Measurements from ENCODE around the gene RPS24. TPM values are rescaled to one million over a fixed set of nuclear protein-coding genes. Genes with fewer than 3 reads are reported as not detected.
A peak's percentile ranks its signal among the peaks of the same experiment; 100 is the strongest.

RPS24 gene
- total and polyA plus RNA-seq, 8 donors: 599 to 3,548 (median 970) TPM

DNA sequence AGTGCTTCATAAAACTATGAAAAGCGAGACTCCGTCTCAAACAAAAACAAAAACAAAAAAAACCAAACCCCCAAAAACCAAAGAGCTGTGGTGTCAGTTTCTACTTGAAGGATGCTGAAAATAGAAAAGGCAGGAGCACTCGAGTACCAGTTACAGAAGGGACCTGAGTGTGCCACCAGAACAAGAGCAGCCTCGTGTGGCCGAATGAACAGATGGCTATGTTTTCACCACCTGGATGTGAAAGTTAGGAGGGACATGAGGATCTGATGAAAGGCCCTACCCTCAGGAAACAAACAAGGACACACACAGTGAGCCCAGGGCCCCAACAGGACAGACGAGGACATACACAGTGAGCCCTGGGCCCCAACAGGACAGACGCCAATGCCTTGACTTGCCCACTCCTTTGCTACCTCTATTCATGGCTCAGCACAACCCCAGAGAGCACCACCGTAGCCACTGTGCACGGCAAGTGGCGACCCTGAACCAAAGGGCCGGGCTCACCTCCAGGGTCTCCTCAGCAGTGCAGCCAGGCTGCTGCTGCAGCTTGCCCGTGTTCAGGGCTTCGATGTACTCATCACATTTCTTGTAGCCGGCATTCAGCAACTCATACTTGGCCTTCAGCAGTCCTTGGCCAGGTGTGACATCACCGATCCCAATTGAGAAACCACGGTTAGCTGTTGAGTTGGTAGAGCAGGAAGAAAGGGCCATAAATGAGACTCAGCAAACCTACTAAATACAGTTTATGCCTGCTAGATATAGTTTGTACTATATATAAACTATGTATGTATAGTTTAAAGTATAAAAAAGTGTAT lies 29.2 kb upstream of the RPS24 start:
- H3K36me3 ChIP-seq: peaks cover 0 to 74% (median 34%) of the 10 kb centered on the region in 3 donors
- TF ChIP-seq, protein P1, sequence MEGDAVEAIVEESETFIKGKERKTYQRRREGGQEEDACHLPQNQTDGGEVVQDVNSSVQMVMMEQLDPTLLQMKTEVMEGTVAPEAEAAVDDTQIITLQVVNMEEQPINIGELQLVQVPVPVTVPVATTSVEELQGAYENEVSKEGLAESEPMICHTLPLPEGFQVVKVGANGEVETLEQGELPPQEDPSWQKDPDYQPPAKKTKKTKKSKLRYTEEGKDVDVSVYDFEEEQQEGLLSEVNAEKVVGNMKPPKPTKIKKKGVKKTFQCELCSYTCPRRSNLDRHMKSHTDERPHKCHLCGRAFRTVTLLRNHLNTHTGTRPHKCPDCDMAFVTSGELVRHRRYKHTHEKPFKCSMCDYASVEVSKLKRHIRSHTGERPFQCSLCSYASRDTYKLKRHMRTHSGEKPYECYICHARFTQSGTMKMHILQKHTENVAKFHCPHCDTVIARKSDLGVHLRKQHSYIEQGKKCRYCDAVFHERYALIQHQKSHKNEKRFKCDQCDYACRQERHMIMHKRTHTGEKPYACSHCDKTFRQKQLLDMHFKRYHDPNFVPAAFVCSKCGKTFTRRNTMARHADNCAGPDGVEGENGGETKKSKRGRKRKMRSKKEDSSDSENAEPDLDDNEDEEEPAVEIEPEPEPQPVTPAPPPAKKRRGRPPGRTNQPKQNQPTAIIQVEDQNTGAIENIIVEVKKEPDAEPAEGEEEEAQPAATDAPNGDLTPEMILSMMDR (IDR thresholded peaks at IDR 0.05): no peak
- no peaks in the 10 kb centered on the region for H3K9me3 ChIP-seq
- intact Hi-C loops (cut with DNase I): no loop called here
- H3K27me3 ChIP-seq: no peaks in the 10 kb centered on the region
- no peak overlapping the region for H3K27ac ChIP-seq
- H3K4me3 ChIP-seq: no peak overlapping the region
- DNase-seq: no peak
- H3K4me1 ChIP-seq: no peaks in the 10 kb centered on the region
- whole genome bisulfite sequencing, 2 donors: 89 to 91% methylated on average over 16 of the region's 16 CpGs
- FAIRE-seq: no peak
- peak in 2 of 4 donors; percentile 42 to 47 for ATAC-seq

DNA sequence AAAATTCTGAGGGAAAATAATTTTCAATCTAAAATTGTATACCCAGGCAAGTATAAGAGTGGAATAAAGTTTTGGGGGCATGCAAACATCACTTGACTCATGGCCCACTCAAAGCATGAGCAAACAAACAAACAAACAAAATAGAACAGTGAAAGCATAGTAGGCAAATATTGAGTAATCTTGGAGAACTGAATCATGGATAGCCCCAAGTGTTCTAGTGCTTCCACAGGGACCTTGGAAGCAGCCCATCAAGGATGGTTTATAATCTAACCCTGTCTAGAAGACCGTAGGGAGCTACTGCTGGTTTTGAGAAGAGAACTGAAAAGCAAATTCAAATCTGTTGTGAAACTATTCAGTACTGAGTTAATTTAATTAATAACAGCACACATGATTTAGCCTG lies 26.5 kb upstream of the RPS24 start:
- 79 to 80% methylated on average over 1 of the region's 1 CpG for WGBS, 2 donors
- no peak for DNase-seq
- H3K27me3 ChIP-seq: no peaks in the 10 kb centered on the region

DNA sequence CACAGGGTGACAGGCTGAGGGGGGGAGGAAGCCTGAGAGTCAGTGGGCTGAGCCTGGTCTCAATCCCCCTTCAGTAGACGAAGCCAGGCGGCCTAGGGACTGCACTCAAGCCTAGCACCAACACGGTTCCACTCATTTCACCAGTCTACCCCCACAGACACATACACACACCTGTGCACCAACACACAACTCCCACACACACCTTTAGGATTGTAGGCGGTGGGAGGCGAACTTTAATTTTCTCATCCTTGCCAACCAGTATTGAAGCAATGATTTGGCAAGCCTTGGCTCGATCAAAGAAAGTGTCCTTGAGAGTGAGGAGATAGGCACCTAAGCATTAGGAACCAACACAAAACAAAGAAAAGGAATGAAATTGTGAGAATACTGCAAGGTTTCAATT lies 24.0 kb upstream of the RPS24 start:
- ATAC-seq: no peak
- no peak overlapping the region for H3K27ac ChIP-seq
- no peaks in the 10 kb centered on the region for H3K9me3 ChIP-seq
- H3K36me3 ChIP-seq: peaks cover 0 to 59% (median 18%) of the 10 kb centered on the region in 3 donors
- no peaks in the 10 kb centered on the region for H3K4me1 ChIP-seq
- H3K4me3 ChIP-seq: no peak overlapping the region
- no peak for FAIRE-seq
- intact Hi-C loops (cut with DNase I): no loop called here
- DNase-seq: no peak
- TF ChIP-seq, protein P1 (IDR thresholded peaks at IDR 0.05): no peak
- 64 to 68% methylated on average over 6 of the region's 6 CpGs for WGBS, 2 donors
- H3K27me3 ChIP-seq: no peaks in the 10 kb centered on the region

More for the DNA sequence above, 26.5 kb upstream of the RPS24 start:
- ATAC-seq (no peak), FAIRE-seq (no peak)
- peaks cover 0 to 67% (median 15%) of the 10 kb centered on the region in 3 donors for H3K36me3 ChIP-seq
- no peaks in the 10 kb centered on the region for H3K9me3 ChIP-seq
- intact Hi-C loops (cut with DNase I): no loop called here
- no peaks in the 10 kb centered on the region for H3K4me1 ChIP-seq
- H3K27ac ChIP-seq: no peak overlapping the region
- no peak overlapping the region for H3K4me3 ChIP-seq
- TF ChIP-seq, protein P1 (IDR thresholded peaks at IDR 0.05): no peak

DNA sequence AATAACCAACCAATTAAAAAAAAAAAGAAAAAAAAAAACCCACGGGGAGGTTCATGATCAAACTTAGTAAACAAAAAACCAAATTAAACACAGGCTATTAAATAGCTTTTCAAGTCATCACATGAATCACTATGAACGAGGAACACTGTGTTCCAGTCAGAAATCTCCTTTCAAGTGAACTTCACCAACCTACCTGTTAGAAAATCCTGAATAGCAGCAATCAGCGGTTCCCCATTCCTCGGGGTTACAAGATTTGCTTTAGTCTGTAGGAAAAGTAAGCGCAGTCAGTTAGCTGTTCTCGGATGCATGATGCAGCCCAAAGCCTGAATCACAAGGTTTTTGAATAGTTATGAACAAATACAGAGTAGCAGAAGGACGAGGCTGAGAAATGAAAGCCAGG lies 23.4 kb upstream of the RPS24 start:
- no peak overlapping the region for H3K27ac ChIP-seq
- no peak for FAIRE-seq

More for the DNA sequence above, 23.4 kb upstream of the RPS24 start:
- intact Hi-C loops (cut with DNase I): no loop called here
- DNase-seq: no peak
- Histone ChIP-seq H3K4me1 (no peaks in the 10 kb centered on the region), H3K27me3 (no peaks in the 10 kb centered on the region), H3K36me3 (peaks cover 0 to 62% (median 18%) of the 10 kb centered on the region in 3 donors), H3K4me3 (no peak overlapping the region), H3K9me3 (no peaks in the 10 kb centered on the region)
- 75 to 78% methylated on average over 7 of the region's 7 CpGs for WGBS, 2 donors
- TF ChIP-seq, protein P1 (IDR thresholded peaks at IDR 0.05): no peak
- peak in 2 of 4 donors; percentile 23 to 60 for ATAC-seq

Measured in pancreas (tissue), 10 donors.